ENCODE measurements around the gene SCRN1. TPM values are rescaled to one million over a fixed set of nuclear protein-coding genes. Genes with fewer than 3 reads are reported as not detected.

SCRN1 gene
- total RNA-seq, 3 donors from 2014 or later (not counting 1 experiment from before 2014, with no cell fraction given) = 23.4 to 31.3 (median 26.9) TPM

- Histone ChIP-seq H3K4me1 (ENCODE audit: control insufficient read depth, insufficient read depth, low read length) (peaks cover 15% of the 10 kb centered on the region), H3K27ac (ENCODE audit: low read length) (peak overlapping the region; percentile 76), H3K27me3 (ENCODE audit: control insufficient read depth, insufficient read depth, low read length) (no peaks in the 10 kb centered on the region), H3K4me3 (ENCODE audit: low read length) (peak overlapping the region; percentile 88), H3K36me3 (ENCODE audit: control insufficient read depth, insufficient read depth, low read length) (no peaks in the 10 kb centered on the region), H3K9me3 (ENCODE audit: control insufficient read depth, insufficient read depth, low read length) (no peaks in the 10 kb centered on the region)
- intact Hi-C loops (cut with micrococcal nuclease) = loop anchor here (2.0 to 10.0 kb wide), 4 partner anchors 38 to 568 kb away; partner anchors contain the start of genes GARS1, GGCT and SCRN1
- H3K4me1 Mint-ChIP-seq = peaks cover 35 to 45% of the 10 kb centered on the region in 2 donors
- peak overlapping the region; percentile 85 to 92 for H3K27ac Mint-ChIP-seq
- TF ChIP-seq, protein P1, sequence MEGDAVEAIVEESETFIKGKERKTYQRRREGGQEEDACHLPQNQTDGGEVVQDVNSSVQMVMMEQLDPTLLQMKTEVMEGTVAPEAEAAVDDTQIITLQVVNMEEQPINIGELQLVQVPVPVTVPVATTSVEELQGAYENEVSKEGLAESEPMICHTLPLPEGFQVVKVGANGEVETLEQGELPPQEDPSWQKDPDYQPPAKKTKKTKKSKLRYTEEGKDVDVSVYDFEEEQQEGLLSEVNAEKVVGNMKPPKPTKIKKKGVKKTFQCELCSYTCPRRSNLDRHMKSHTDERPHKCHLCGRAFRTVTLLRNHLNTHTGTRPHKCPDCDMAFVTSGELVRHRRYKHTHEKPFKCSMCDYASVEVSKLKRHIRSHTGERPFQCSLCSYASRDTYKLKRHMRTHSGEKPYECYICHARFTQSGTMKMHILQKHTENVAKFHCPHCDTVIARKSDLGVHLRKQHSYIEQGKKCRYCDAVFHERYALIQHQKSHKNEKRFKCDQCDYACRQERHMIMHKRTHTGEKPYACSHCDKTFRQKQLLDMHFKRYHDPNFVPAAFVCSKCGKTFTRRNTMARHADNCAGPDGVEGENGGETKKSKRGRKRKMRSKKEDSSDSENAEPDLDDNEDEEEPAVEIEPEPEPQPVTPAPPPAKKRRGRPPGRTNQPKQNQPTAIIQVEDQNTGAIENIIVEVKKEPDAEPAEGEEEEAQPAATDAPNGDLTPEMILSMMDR (IDR thresholded peaks at IDR 0.05) = no peak
- H3K36me3 Mint-ChIP-seq = no peaks in the 10 kb centered on the region
- ATAC-seq (peak; percentile 20 to 49 (median 29)), DNase-seq (peak in 1 of 2 donors; percentile 71)
- WGBS (ENCODE audit: insufficient coverage) = 0% methylated on average over 8 of the region's 10 CpGs
- H3K4me3 Mint-ChIP-seq = no peak overlapping the region
- no peaks in the 10 kb centered on the region for H3K9me3 Mint-ChIP-seq
- no peaks in the 10 kb centered on the region for H3K27me3 Mint-ChIP-seq (ENCODE audit: low read depth in 2 of 2)
Observed at GRCh38 chr7:30027065-30027456, 37.5 kb upstream of the SCRN1 start.

GRCh38 chr7:30026229-30027064 lies 36.8 kb upstream of the SCRN1 start, which contains the start of gene FKBP14:
FKBP14 (minus strand) TSS chr7:30026702; CDS start chr7:30026508, 194 bp downstream.
- no peaks in the 10 kb centered on the region for H3K27me3 Mint-ChIP-seq (ENCODE audit: low read depth in 2 of 2)
- TF ChIP-seq, protein P1 (IDR thresholded peaks at IDR 0.05) = no peak
- H3K4me1 Mint-ChIP-seq = peaks cover 35 to 45% of the 10 kb centered on the region in 2 donors
- ATAC-seq = peak; percentile 83 to 93 (median 87)
- peak; percentile 88 to 96 for DNase-seq
- Histone ChIP-seq H3K36me3 (ENCODE audit: control insufficient read depth, insufficient read depth, low read length) (no peaks in the 10 kb centered on the region), H3K4me3 (ENCODE audit: low read length) (peak within 1 kb of the TSS; percentile 88), H3K27me3 (ENCODE audit: control insufficient read depth, insufficient read depth, low read length) (no peaks in the 10 kb centered on the region), H3K27ac (ENCODE audit: low read length) (peak within 1 kb of the TSS; percentile 76), H3K4me1 (ENCODE audit: control insufficient read depth, insufficient read depth, low read length) (peaks cover 15% of the 10 kb centered on the region), H3K9me3 (ENCODE audit: control insufficient read depth, insufficient read depth, low read length) (no peaks in the 10 kb centered on the region)
- H3K4me3 Mint-ChIP-seq = no peak within 1 kb of the TSS
- no peaks in the 10 kb centered on the region for H3K9me3 Mint-ChIP-seq
- no peaks in the 10 kb centered on the region for H3K36me3 Mint-ChIP-seq
- under 1% methylated on average over 35 of the region's 35 CpGs for WGBS (ENCODE audit: insufficient coverage)
- H3K27ac Mint-ChIP-seq = peak within 1 kb of the TSS; percentile 85 to 92
- intact Hi-C loops (cut with micrococcal nuclease) = loop anchor here (1.0 to 10.0 kb wide), 6 partner anchors 38 to 568 kb away; partner anchors contain the start of genes GARS1, GGCT, SCRN1 and ZNRF2

- H3K4me3 ChIP-seq (ENCODE audit: low read length) = no peak overlapping the region
- ATAC-seq (no peak), DNase-seq (no peak)
- H3K27me3 Mint-ChIP-seq (ENCODE audit: low read depth in 2 of 2) = no peaks in the 10 kb centered on the region
- H3K27ac ChIP-seq (ENCODE audit: low read length) = no peak overlapping the region
- no peaks in the 10 kb centered on the region for H3K27me3 ChIP-seq (ENCODE audit: control insufficient read depth, insufficient read depth, low read length)
- TF ChIP-seq, protein P1 (IDR thresholded peaks at IDR 0.05) = no peak
- intact Hi-C loops (cut with micrococcal nuclease) = loop anchor here (10.0 kb wide), 1 partner anchor 481 kb away; the partner anchor contains the start of gene GGCT
- no peak overlapping the region for H3K27ac Mint-ChIP-seq
- no peak overlapping the region for H3K4me3 Mint-ChIP-seq
- H3K9me3 Mint-ChIP-seq = no peaks in the 10 kb centered on the region
- H3K4me1 Mint-ChIP-seq = peaks cover 35 to 45% of the 10 kb centered on the region in 2 donors
- H3K9me3 ChIP-seq (ENCODE audit: control insufficient read depth, insufficient read depth, low read length) = no peaks in the 10 kb centered on the region
- H3K36me3 Mint-ChIP-seq = no peaks in the 10 kb centered on the region
- peaks cover 11% of the 10 kb centered on the region for H3K4me1 ChIP-seq (ENCODE audit: control insufficient read depth, insufficient read depth, low read length)
- 97% methylated on average over 4 of the region's 6 CpGs for WGBS (ENCODE audit: insufficient coverage)
- no peaks in the 10 kb centered on the region for H3K36me3 ChIP-seq (ENCODE audit: control insufficient read depth, insufficient read depth, low read length)
Observed at GRCh38 chr7:30023524-30023923, 33.9 kb upstream of the SCRN1 start.
